Left ventricle myocardium inferior (tissue), 1 donor: ENCODE data around the gene LDB2. TPM values are rescaled to one million over a fixed set of nuclear protein-coding genes. Genes with fewer than 3 reads are reported as not detected.

Experiments
- DNase-seq: peaks from one replicate; pipeline ENCODE4 v3.0.0-alpha.2; 2020
- H3K27ac ChIP-seq: fragments of 200-600 bp; replicated peaks from 2 replicates; pipeline ENCODE4 v1.8.0; 2021
- H3K27me3 ChIP-seq: fragments of 200-600 bp; 2 replicates; pipeline ENCODE4 v1.8.0; 2021; ENCODE audit warnings: low read depth
- H3K36me3 ChIP-seq: fragments of 200-600 bp; 2 replicates; pipeline ENCODE4 v1.8.0; 2021
- H3K4me1 ChIP-seq: fragments of 200-600 bp; 2 replicates; pipeline ENCODE4 v1.8.0; 2021
- H3K4me3 ChIP-seq: fragments of 200-600 bp; 2 replicates; pipeline ENCODE4 v1.8.0; 2021; ENCODE audit warnings: mild to moderate bottlenecking, moderate library complexity
- H3K9me3 ChIP-seq: fragments of 200-600 bp; replicated peaks from 2 replicates; pipeline ENCODE4 v1.8.0; 2021
- intact Hi-C: fragments of 100-400 bp; cut with micrococcal nuclease; formaldehyde crosslinking; loops from one replicate; pipeline ENCODE4 v1.11.0; 2022
- total RNA-seq: library from RNA; stranded (reverse); fragmentation: NEBNext Ultra II Directional; extraction: Animal tissue kit (Norgen Biotek cat#: 25700); gene quantifications from one replicate; pipeline ENCODE4 v1.2.1, GENCODE V29; 2021
- TF ChIP-seq, protein P1 (sequence below): fragments of 200-600 bp; IDR thresholded peaks from 2 replicates; pipeline ENCODE4 v1.8.0; 2021; ENCODE audit warnings: antibody characterized with exemption, mild to moderate bottlenecking, borderline replicate concordance
- donor health status: DM: no; HTN: yes; CAD: no; lungs with severe emphysema.

The LDB2 gene
- total RNA-seq, 1 donor from 2014 or later: 29.6 TPM

- DNase-seq: no peak
- Histone ChIP-seq H3K4me1 (peaks cover 24% of the 10 kb centered on the region), H3K36me3 (no peaks in the 10 kb centered on the region), H3K27me3 (no peaks in the 10 kb centered on the region), H3K27ac (no peak overlapping the region), H3K4me3 (no peak overlapping the region), H3K9me3 (no peaks in the 10 kb centered on the region)
- intact Hi-C loops: no loop called here
- TF ChIP-seq, protein P1, sequence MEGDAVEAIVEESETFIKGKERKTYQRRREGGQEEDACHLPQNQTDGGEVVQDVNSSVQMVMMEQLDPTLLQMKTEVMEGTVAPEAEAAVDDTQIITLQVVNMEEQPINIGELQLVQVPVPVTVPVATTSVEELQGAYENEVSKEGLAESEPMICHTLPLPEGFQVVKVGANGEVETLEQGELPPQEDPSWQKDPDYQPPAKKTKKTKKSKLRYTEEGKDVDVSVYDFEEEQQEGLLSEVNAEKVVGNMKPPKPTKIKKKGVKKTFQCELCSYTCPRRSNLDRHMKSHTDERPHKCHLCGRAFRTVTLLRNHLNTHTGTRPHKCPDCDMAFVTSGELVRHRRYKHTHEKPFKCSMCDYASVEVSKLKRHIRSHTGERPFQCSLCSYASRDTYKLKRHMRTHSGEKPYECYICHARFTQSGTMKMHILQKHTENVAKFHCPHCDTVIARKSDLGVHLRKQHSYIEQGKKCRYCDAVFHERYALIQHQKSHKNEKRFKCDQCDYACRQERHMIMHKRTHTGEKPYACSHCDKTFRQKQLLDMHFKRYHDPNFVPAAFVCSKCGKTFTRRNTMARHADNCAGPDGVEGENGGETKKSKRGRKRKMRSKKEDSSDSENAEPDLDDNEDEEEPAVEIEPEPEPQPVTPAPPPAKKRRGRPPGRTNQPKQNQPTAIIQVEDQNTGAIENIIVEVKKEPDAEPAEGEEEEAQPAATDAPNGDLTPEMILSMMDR: no peak
These were observed 231.0 kb downstream of the LDB2 start for GRCh38 chr4:16667464-16667863.

DNA sequence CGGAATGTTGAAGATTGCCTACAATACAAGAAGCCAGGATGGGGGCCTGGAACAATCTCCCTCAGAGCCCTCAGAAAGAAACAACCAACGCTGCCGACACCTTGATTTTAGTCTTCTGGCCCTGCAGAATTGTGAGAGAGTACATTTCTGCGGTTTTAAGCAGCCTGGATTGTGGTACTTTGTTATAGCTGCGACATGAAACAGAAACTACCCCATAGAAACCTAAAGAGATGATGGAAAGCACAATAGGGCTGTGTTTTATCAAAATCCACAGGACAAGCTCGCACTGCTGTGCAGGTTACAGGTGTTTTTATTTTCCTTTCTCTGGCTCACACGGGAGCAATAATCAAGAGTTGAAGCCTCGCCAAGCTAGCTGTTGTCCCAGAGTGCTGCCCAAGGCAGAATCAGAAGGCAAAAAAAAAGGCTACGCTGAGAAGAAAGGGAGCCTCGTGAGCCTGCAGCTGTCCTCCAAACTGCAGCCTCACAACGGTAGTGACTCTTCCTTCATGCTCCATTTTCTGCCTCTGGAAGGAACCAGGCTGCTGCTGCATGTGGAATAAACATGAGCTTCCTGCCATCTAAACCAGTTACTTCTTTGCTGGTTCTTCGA, 232.4 kb downstream of the LDB2 start:
- Histone ChIP-seq H3K27ac (no peak overlapping the region), H3K9me3 (no peaks in the 10 kb centered on the region), H3K36me3 (no peaks in the 10 kb centered on the region), H3K4me1 (peaks cover 13% of the 10 kb centered on the region), H3K4me3 (no peak overlapping the region), H3K27me3 (no peaks in the 10 kb centered on the region)
- no peak for DNase-seq
- TF ChIP-seq, protein P1: no peak
- intact Hi-C loops: no loop called here

- Histone ChIP-seq H3K27me3 (no peaks in the 10 kb centered on the region), H3K4me1 (peaks cover 5% of the 10 kb centered on the region), H3K36me3 (no peaks in the 10 kb centered on the region), H3K9me3 (no peaks in the 10 kb centered on the region), H3K4me3 (no peak overlapping the region), H3K27ac (no peak overlapping the region)
- intact Hi-C loops: no loop called here
- TF ChIP-seq, protein P1: no peak
- no peak for DNase-seq
These were observed 234.7 kb downstream of the LDB2 start for GRCh38 chr4:16663732-16664131.

- DNase-seq: no peak
- TF ChIP-seq, protein P1: no peak
- Histone ChIP-seq H3K36me3 (no peaks in the 10 kb centered on the region), H3K4me3 (no peak overlapping the region), H3K9me3 (no peaks in the 10 kb centered on the region), H3K27ac (no peak overlapping the region), H3K27me3 (no peaks in the 10 kb centered on the region), H3K4me1 (peaks cover 1% of the 10 kb centered on the region)
- intact Hi-C loops: no loop called here
These were observed 235.1 kb downstream of the LDB2 start for GRCh38 chr4:16663307-16663706.

DNA sequence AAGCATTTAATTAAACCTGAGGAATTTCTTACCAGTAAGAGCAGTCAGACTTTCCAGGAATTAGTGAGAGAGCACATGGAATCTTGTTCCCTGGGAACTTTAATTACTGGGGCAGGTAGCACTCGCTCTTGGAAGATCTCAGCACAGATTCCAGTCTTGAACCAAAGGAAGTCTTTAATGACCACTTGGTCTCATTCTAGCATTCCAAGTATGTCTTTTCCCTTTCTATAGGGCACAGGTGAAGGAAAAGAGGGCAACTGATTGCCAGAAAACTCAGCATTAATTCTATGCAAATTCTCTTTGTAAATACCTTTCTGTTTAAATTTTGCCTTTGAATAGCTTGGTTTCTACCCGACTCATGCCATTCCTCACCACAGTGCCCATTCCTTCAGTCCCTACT, 236.6 kb downstream of the LDB2 start:
- intact Hi-C loops: no loop called here
- Histone ChIP-seq H3K27ac (no peak overlapping the region), H3K36me3 (no peaks in the 10 kb centered on the region), H3K4me1 (no peaks in the 10 kb centered on the region), H3K27me3 (no peaks in the 10 kb centered on the region), H3K4me3 (no peak overlapping the region), H3K9me3 (no peaks in the 10 kb centered on the region)
- TF ChIP-seq, protein P1: no peak
- DNase-seq: no peak
